HG02938 (cell line): ENCODE data around the gene GPR78.

Experiments
- ATAC-seq: cut with Tn5 transposase; IDR thresholded peaks from one replicate; pipeline ENCODE4 v1.9.1; 2021; ENCODE audit warnings: mild to moderate bottlenecking, moderate library complexity; ENCODE audit not compliant: unreplicated experiment

GPR78 gene

DNA sequence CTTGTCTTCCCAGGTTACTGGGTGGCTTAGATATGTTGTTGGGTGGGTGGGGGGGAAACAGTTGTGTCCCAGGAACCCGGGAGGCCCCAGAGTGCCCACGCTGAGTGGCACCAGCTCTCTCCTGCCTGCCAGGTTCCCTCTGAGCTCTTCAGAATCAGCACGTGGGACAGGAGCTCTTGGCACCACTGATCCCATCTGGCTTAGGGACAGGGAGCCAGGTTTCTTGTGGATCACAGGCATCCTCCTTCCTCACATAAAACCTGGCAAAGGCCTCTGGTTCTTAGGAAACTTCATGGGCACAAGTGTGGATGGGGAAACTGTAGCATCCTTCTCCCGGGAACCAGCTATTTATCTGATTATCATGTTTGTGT lies 3.4 kb downstream of the GPR78 start:
- ATAC-seq = no peak

DNA sequence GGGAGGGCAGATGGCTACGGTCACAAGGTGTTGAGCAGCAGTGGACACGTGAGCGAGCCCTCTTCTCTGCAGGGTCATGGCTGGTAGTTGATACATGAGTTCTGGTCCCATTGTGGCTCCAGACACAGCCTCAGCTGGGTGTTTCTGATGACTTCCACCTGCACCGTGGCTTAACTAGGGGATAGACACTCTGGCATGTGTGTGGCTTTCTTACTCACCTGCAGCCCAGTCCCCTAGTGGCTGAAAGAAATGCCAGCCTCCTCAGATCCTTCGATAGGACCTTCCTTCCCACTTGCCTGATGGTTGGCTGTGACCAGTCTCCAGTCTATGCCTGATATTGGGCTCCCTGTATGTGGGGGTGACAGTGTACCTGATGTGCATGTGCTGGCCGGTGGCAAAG lies 5.0 kb downstream of the GPR78 start:
- no peak for ATAC-seq

DNA sequence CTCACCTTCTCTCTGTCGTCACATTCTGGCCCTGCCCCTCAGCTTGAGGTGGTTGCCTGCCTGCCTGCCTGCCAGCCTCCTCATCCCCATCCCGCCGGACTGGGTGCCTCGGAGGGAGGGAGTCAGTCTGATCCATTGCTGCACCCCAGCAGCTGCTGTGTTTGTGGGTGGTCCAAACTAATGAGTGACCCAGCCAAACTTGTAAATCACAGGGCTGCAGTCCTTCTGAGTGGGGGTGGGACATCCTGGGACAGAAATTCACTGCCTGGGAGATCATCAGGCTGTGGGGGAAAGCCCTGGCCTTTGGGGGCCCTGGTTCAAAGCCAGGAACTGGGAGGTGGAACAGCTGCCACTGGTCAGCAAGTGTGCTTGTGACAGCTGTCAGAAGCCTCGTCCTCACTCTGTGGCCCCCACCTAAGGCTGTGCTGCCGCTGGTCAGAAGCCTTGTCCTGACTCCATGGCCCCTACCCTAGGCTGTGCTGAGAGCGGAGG lies 5.6 kb downstream of the GPR78 start:
- ATAC-seq = no peak

DNA sequence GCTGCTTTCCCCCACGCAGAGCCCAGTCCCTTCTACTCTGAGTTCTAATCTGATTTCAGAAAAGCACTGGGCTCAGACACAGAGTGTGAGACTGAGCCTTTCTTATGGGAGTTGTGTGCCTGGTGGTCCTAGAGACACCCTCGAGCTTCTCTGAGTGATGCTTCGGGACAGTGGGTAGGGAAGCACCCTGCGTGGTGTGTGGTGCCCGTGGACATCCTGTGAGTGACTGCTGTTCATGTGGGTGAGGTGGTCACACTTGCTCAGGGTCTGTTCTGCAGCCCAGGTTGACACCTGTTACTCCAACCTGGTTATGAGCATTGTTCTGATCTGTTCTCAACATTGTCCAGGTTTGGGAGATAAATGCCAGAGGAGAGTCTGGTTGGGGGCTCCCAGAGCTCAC lies 6.1 kb downstream of the GPR78 start:
- ATAC-seq = no peak

DNA sequence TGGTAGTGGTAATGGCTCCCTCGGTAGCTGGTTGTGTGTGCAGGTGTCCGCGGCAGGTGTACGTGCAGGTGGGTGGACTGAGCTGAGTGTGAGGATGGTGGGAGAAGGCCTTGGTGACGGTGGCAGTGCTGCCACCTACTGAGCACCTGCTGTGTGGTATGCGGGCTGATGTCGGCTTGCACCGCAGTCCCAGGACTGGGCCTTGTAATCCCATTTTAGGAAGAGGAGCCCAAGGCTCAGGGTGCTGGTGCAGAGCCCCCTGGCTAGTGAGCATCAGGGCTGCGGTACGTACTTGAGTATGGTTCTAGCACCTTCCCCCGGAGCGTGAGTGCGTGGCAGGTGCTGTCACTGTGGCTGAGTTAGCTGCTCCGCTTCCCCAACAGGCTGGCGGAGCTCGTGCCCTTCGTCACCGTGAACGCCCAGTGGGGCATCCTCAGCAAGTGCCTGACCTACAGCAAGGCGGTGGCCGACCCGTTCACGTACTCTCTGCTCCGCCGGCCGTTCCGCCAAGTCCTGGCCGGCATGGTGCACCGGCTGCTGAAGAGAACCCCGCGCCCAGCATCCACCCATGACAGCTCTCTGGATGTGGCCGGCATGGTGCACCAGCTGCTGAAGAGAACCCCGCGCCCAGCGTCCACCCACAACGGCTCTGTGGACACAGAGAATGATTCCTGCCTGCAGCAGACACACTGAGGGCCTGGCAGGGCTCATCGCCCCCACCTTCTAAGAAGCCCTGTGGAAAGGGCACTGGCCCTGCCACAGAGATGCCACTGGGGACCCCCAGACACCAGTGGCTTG lies 6.7 kb downstream of the GPR78 start:
- ATAC-seq = no peak

DNA sequence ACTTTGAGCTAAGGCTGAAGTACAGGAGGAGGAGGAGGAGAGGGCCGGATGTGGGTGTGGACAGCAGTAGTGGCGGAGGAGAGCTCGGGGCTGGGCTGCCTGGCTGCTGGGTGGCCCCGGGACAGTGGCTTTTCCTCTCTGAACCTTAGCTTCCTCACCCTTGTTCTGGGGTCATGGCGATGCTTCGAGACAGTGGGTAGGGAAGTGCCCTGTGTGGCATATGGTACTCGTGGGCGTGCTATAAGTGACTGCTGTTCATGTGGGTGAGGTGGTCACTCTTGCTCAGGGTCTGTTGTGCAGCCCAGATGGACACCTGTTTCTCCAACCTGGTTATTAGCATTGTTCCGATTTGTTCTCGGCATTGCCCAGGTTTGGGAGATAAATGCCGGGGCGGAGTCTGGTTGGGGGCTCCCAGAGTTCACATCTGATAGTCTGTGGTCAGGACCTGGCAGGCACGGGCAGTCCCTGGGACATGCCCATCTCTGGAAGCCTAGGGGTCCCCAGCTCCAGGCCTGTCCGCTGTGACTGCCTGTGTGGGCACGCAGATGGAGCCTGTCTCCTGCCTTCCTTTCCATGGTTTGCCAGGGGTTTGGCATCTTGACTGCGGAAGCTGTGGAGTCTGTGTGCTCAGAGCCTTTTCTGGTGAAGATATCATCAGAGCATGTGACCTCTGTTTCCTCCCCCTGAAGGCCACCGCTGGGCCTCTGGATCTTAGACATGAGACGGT lies 7.4 kb downstream of the GPR78 start:
- ATAC-seq = no peak

DNA sequence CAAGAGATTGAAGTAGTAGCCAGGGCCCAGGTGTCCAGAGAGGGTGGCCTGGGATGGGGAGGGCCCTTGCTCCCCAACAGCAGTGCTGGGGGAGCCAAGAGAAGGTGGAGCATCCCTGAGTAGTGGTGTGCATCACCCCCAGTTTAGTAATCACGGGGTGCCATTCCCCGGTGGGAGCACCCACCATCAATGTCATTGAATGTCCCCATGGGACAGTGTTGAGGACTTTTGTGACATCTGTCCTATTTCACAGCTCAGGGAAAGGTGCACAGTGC lies 7.9 kb downstream of the GPR78 start:
- no peak for ATAC-seq

DNA sequence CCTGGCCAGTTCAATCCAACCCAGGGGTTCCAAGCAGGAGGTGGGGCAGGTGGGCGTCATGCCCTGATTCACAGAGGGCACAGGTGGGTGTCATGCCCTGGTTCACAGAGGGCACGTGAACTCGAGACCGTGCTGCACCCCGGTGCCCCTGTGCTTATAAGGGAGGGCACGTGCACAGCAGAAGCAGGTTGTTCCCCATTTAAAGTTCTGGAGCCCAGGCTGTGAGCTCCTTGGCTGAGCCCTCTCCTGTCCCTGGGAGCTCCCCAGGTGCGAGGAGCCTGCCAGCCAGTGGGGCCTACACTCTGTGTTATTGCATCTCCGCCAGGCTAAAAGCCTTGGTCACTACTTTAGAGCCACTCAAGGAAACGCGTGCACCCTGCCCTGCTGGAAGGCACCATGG lies 9.1 kb downstream of the GPR78 start:
- no peak for ATAC-seq

DNA sequence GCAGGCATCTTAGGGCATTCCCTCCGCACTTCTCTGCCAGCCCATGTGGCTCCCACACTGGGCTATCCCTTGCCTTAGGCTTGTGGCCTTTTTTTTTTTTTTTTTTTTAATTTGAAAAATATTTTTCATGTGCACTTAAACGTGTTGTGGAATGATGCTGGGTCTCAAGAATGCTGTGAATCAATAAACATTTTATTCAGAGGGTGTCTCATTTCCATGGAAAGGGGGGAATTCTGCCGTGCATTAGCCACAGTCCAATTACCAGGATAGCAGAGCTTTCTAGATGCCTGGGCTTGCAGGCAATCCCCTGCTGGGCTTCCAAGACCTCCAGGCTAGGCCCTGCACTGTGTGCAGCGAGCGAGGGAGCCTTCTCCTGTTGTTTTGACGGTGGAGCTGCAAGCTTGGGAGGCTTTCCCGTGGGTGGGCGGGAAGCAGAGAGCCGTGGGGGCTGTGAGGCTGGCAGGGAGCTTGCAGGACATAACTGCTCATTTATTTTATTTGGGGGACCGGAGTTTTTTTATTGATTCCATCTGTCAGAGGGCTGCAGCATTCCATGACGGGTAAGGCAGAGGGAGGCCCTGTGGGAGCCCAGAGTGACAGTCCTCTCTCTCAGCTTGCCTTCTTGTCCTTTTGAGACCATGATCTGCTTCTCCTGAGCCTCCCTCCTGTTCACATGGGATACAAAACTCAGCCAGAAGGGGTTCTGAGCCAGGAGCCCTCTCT lies 9.8 kb downstream of the GPR78 start:
- no peak for ATAC-seq

DNA sequence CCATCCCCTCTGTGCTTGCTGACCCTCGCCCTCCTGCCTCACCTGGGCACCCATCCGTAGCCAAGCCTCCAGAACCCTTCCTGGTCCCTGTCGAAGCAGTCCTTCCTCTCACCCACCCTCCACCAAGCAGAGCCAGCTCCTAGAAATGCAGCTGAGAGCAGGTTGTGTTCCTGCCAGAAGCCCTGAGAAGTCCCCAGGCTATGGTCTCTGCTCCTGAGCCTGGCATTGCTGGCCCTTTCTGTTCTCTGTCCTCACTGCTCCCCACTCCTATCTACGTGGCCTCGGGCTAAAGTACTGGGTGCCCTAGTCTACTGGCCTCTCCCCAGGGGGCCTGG lies 10.3 kb downstream of the GPR78 start:
- no peak for ATAC-seq

DNA sequence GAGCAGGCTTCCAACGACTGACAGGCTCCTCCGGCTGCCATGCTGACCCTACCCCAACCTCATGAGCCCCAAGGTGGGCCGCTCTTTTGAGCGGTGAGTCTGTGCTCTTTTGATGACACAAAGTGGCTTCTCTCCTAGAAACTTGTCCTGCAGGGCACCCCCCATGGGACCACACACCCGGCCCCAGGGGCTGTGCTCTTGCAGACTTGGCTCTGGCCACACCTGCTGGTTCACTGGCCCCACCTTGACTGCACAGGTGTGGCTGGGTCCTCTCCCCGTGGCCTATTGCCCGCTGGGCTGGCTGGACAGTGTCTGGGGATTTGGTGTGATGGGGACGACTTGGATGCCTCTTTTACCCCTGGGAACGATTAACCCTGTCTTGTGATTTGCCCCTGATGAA lies 10.9 kb downstream of the GPR78 start:
- no peak for ATAC-seq

DNA sequence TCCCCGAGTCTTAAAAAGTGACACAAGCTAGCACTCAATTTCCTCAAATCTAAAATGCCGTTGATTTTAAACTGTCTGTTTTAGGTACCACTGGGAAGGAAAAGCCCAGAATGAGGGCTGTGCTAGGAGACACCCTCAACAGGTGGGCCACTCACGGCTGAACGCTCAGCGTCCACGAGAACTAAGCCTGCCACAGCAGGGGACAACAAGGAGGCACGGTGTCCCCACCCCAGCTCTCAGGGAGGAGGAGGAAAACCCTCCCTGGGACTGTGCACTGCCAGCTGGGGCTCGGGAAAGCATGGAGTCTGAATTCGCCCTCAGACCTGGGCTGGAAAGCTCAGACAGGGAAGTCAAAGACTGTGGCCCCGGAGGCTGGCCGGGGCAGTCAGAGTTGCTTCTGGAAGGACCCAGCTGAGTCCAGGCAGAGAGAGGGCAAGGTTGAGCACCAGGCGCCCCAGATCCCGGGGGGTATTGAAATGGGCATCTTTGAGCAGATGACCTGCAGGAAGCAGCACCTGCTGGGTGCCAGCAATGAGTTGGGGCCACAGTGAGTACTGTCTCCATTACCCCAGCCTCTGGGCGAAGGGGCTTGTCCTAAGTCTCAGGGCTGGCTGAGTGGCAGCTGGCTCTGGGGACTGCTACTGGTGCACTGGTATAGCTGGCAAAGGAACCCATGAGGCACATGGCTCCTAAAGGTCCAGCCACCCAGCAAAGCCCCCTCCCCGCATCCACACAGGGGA lies 11.6 kb downstream of the GPR78 start:
- no peak for ATAC-seq

DNA sequence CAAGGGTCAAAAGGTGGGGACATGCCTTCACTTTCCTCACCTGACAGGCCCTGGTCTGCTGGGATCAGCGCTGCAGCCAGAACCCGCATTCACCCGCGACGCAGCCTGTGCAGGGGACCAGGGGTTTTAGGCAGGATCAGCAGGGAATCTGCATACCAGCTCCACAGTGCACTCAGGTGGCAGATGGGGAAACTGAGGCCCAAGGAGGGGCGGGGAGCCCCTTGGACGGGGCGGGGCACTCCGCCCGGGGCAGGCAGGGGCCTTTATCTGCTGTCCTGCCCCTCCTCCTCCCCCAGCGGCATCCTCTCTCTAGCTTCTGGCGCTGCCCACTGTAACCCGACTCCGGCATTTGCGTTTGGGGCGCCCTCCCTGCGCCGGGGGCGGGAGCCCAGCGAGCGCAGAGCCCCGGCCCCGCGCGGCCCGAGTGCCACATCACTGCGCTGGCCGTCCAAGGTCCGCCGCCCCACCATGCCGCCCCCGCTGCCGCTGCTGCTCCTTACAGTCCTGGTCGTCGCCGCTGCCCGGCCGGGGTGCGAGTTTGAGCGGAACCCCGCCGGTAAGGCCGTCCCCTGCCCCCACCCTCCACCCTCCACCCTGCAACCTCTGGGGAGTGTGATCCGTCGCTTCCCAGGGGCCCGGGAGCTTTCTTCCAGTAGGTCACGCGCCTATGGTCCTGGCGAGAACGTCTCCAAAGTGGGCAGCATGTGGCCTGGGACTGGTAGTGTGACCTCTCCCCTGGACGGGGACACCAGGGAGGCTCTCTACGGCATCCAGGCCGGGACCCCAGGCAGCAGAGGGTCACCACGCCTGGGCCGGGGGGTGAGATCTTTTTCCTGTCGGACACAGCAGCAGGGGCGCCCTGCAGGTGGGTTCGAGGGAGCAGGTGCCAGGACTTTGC lies 12.4 kb downstream of the GPR78 start, which contains the start of gene CPZ:
TSS of gene CPZ (plus strand) at position 400 of the 898 bp plus-strand sequence. CDS start at position 469, 69 bp downstream.
- ATAC-seq = no peak

DNA sequence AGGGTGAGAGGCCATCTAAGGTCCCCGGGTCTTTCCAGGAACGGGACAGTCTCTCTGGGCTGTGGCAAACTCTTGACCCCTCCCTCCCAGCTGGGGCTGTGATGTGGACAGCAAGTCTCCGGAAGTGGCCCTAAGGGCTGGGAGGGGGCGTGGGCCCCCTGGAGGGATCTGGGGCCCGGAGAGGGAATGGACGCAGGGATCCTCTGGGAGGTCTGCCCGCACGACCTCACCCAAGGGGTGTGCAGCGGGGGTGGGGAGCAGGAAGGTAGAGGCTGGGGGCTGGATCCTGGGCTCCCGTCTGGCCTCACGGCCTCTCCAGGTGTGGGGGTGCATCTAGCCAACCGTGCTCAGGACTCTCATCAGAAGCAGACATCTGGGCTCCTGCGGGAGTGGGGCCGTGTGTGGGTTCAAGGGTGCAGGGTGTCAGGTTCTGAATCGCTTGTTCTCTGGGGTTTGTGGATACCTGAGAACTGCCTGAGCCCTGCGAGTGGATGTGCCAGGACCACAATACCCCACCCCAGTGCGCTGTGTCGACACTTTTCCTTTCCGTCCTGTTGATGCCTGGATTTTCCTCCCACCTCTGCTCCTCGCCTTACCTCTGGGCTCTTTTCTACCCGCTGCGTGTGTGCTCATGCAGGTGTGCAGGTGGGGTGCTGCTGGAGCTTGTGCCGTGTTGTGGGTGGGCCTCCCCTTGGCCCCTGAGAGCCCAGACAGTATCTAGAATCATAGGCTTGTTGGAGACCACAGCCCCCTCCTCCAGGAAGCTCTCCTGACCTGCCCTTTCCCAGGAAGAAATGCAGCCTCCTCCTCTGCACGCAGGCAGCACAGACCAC lies 13.3 kb downstream of the GPR78 start:
- ATAC-seq = no peak

DNA sequence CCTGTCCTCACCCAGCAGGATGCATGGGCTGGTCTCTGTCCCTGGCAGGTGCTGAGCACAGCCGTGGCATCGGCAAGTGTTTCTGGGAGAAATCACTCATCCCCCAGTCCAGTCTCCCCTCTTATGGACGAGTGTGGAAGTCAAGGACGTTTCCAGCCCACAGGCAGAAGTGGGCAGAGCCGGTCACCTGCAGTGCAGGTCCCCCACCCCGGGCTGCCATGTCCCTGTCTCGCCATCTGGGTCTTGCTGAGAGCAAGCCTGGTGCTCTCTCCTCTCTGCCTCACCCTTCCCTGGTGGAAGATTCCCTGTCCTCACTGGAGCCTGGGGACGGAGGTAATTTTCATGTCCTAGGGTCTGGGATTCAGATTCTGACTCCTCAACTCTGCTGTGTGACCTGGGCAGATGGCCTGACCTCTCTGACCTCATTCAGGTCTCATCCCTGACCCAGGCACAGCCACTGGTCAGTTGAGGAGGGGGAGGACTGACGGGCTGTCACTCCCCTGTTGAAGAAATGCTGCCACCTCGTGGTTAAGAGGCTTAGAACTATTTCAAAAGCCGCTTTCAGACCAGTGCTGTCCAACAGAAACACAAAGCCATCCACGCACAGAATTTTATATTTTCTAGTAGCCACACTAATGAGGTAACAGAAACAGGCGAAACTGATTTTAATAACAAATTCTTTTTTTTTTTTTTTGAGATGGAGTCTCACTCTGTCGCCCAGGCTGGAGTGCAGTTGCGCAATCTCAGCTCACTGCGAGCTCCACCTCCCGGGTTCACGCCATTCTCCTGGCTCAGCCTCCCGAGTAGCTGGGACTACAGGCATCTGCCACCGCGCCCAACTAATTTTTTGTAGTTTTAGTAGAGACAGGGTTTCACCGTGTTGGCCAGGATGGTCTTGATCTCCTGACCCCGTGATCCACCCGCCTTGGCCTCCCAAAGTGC lies 14.2 kb downstream of the GPR78 start:
- ATAC-seq = no peak

DNA sequence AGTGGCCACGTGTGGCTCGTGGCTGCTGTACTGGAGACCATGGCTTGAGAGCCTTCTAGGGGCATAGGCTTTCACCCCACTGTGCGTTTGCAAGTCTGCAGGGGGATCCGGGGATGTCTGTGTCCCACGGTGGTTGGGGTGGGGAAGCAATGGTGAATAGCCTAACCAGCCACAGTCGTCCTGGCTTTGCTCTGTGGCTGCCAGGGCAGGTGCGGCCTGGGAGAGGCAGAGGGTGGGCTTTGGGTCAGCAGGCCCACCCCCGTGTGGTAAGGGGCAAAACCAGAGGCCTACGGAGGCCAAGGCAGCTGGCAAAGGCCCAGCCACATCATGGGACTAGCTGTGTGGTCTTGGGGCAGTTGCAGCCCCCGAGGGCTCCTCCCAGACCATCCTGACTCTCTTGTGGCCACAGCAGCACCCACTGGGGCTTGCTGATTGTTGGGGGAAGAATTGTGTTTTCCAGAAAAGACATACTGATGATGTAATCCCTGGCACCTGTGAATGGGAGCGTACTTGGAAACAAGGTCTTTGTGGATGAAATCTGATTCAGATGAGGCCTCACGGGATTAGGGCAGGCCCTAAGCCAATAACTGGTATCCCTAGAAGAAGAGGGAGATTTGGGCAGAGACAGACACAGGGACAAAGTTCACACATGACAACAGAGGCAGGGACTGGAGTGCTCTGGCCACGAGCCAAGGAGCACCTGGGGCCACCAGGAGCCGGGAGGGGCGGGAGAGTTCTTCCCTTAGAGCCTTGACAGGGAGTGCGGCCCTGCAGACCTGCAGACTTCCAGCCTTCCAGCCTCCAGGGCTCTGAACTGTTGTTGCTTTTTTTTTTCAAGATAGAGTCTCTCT lies 15.3 kb downstream of the GPR78 start:
- no peak for ATAC-seq

DNA sequence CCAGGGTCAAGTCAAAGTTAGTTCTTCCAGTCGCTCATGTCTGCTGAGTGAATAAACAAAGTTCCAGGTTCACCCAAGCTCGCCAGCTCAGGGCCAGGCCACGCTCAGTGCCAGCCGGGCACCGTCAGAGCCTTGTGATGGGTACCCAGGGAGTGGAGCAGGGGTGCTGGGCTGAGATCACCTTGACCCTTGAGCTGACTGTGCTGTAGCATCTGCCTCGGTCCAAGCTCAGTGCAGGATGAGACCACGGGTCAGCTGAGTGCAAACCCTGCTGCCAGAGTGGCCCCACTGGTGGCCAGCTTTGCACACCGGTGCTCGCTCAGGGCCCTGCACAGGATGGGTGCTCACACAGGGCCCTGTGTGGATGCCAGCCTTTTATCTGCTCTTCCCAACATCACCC lies 16.7 kb downstream of the GPR78 start:
- ATAC-seq = no peak
